Activated T-cell treated with anti-CD3 and anti-CD28 coated beads for 24 hours (primary cell): Measurements from ENCODE around the gene HS3ST2.

Experiments
- DNase-seq: peaks from one replicate; pipeline ENCODE4 v3.0.0-alpha.2; 2020; ENCODE audit warnings: low read depth

The HS3ST2 gene

GRCh38 chr16:22813948-22814710, at the start of gene HS3ST2:
TSS of gene HS3ST2 (plus strand) at chr16:22814162. CDS start at chr16:22814611, 449 bp downstream.
- no peak for DNase-seq

GRCh38 chr16:22764662-22765327, 49.2 kb upstream of the HS3ST2 start:
- no peak for DNase-seq

GRCh38 chr16:22765479-22765878, 48.5 kb upstream of the HS3ST2 start:
- no peak for DNase-seq

- DNase-seq, result no peak
Measured at GRCh38 chr16:22770866-22771265, 43.1 kb upstream of the HS3ST2 start.

GRCh38 chr16:22771551-22771950, 42.4 kb upstream of the HS3ST2 start:
- DNase-seq, result no peak

GRCh38 chr16:22775220-22775922, 38.6 kb upstream of the HS3ST2 start:
- no peak for DNase-seq

GRCh38 chr16:22781480-22781879, 32.5 kb upstream of the HS3ST2 start:
- no peak for DNase-seq

GRCh38 chr16:22782314-22782713, 31.6 kb upstream of the HS3ST2 start:
- DNase-seq, result no peak

GRCh38 chr16:22784690-22785214, 29.2 kb upstream of the HS3ST2 start:
- no peak for DNase-seq

GRCh38 chr16:22785552-22785951, 28.4 kb upstream of the HS3ST2 start:
- DNase-seq, result no peak

GRCh38 chr16:22786284-22786683, 27.7 kb upstream of the HS3ST2 start:
- no peak for DNase-seq

GRCh38 chr16:22786691-22787090, 27.3 kb upstream of the HS3ST2 start:
- no peak for DNase-seq

GRCh38 chr16:22787466-22788192, 26.3 kb upstream of the HS3ST2 start:
- no peak for DNase-seq

GRCh38 chr16:22788193-22788530, 25.8 kb upstream of the HS3ST2 start:
- DNase-seq, result no peak

- DNase-seq, result no peak
Measured at GRCh38 chr16:22789281-22789945, 24.5 kb upstream of the HS3ST2 start.

GRCh38 chr16:22797551-22797950, 16.4 kb upstream of the HS3ST2 start:
- no peak for DNase-seq

GRCh38 chr16:22799113-22799512, 14.8 kb upstream of the HS3ST2 start:
- no peak for DNase-seq

- no peak for DNase-seq
Measured at GRCh38 chr16:22804893-22805292, 9.1 kb upstream of the HS3ST2 start.

- DNase-seq, result no peak
Measured at GRCh38 chr16:22805326-22805725, 8.6 kb upstream of the HS3ST2 start.

- no peak for DNase-seq
Measured at GRCh38 chr16:22806811-22807210, 7.2 kb upstream of the HS3ST2 start.

GRCh38 chr16:22810226-22810625, 3.7 kb upstream of the HS3ST2 start:
- DNase-seq, result no peak
